NCI-H510A (cell line): ENCODE results near the gene SUMF1.

Source experiments
- DNase-seq: peaks from one replicate; lab custom pipeline; 2025; lab: John Stamatoyannopoulos, UW

Gene SUMF1

DNA sequence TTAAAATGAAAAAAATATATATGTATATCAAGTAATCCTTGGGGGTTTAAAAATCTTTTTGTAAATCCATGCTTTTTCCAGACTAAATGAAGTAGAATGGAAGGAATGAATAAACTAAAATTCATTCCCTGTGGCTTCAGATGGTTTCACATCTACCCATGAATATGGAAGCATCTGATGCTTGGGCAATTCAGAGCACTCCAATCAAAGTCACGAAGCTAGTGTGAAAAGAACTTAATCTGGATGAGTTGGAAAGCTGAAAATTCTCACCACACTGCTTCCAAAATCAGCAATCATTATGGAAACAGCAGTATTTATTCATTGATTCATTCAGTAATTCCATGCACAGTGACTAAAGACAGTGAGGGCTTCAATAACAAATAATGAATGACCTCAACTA is 55.2 kb downstream of the SUMF1 start:
- no peak for DNase-seq

DNA sequence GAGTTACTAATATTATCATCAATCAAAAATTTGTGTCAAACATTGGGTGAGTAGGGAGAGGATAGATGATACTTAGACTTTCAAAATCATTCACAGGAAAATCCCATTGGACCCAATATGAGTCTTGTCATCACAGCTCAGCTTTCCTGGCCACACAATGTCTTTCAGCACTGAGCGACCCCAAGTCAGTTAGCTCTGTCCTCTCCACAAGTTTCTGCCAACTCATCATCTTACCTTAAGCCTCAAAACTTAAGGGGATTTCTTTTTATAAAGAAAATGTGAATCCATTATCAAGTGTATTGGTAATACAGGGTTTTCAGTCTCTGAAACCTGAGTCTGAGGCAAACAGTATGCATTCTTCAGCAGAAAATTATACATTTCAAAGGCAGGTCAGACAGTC is 55.8 kb downstream of the SUMF1 start:
- DNase-seq, result no peak

DNA sequence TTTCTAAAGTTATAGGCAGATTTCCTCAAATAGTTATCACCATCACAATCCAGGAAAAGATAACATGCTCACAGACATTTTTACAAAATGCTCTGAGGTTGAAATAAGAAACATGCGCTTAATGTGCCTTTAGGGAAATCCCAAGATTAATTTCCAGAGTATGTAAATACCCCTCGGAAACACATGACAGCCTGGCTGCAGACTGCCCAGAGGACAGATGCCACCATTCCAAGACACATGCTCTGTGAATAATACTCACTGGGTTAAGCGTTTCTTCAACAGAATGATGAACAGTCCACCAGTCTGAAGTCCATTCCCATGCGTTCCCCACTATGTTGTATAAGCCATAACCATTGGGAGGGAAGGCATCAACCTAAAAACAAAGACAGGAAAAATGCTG is 56.5 kb downstream of the SUMF1 start:
- no peak for DNase-seq

DNA sequence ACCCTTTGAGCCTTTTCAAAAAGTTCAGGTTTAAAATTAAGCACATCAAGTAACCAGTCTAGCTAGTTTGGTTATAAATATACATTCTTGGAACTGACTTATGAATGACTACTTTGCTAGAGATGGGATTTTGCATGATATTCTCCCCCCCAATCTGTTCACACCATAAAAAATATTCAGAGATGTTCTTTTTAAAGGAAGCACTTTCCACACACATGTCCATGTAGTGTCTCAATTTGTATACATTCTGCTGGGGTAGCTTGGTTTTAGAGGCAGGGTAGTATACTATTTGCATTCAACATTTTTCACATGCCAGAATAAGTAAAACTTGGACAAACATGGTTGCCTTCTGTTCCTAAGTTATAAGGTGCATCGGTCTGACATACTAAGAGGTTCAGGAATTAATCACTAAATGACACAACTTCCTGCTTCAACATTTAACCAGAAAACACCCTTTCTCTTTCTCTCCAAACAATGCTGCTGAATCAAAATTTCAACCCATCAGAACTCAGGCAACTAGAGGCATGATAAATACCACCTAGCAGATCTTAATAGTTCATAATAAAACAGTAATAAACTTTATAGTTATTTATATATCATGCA is 57.0 kb downstream of the SUMF1 start:
- DNase-seq, result no peak

- DNase-seq, result no peak
Observed at GRCh38 chr3:4409415-4409814, 57.7 kb downstream of the SUMF1 start.

GRCh38 chr3:4408958-4409357 is 58.1 kb downstream of the SUMF1 start:
- DNase-seq, result no peak

DNA sequence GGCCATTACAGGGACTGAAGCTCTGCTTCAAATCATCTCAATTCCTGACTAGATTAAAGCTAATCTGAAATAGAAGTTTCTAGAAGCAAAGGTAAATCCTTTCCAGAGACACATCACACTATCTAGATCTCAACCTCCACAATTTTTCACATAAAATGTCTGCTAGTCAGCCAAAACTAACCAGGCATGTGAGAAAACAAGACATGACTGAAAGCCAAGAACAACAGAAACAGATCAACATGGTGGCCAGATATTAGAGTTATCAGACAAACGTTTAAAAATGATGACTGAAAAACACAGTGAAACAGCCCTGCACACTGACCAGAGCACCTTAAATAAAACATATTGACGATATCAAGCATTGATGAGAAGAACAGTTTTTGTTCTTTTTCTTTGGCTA is 59.1 kb downstream of the SUMF1 start:
- DNase-seq, result no peak

GRCh38 chr3:4406746-4407568 is 60.1 kb downstream of the SUMF1 start:
- no peak for DNase-seq

- DNase-seq, result no peak
Observed at GRCh38 chr3:4404881-4405280, 62.2 kb downstream of the SUMF1 start.

GRCh38 chr3:4401441-4401840 is 65.6 kb downstream of the SUMF1 start:
- DNase-seq, result no peak

- DNase-seq, result no peak
Observed at GRCh38 chr3:4399476-4399875, 67.6 kb downstream of the SUMF1 start.

GRCh38 chr3:4398941-4399245 is 68.2 kb downstream of the SUMF1 start:
- DNase-seq, result no peak

DNA sequence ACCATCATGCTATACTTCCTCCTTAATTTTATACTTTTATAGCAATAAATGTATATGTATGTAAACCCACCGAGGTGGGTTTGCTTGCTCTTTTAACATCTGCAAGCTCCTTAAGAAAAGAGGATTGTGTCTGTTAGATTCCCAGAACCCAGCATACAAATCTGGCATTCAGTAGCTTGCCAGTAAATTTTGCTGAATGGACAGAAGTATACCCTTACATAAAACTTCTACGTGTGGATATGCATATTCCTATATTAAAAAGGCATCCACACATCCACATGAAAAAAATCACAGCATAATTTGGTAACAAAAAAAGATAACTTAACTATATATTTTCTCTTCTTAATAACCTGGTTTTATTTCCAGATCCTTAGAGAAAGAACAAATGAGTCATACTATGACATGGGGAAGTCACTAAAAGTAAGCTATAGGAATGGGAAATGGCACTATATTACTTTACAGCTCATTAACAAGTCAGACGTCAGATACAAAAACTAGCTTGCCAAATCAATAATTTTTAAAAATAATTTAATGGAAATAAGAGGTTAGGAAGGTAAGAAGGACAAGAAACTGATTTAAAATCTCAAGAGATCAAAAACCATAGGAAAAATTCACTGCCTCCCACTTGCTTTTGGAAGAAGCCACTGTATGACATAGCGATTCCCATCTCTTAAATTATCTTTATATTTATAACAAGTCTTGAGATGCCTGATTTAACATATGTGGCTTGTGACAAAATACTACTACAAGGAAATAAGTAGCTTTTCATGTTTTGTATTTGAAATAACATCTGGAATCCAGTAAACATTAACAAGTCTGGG is 68.7 kb downstream of the SUMF1 start:
- no peak for DNase-seq

- DNase-seq, result no peak
Observed at GRCh38 chr3:4397466-4397865, 69.6 kb downstream of the SUMF1 start.

GRCh38 chr3:4396542-4396941 is 70.5 kb downstream of the SUMF1 start:
- DNase-seq, result no peak

DNA sequence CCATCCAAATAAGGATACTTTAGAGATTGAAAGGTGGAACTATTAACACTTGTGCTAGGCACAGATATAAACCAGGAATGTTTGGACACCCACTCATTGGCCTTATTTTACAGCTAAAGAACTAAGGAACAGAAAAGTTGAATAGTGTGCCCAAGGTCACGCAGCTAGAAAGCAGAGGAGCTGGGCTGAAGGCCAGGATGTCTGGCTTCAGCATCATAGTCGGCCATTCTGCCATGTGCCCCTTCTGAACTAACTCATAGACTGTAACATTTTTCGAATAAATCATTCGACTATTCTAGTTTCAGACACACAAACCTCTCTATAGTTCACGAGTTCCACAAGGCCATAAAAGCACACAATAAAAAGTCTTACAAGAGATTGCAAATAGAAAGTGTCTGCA is 71.1 kb downstream of the SUMF1 start:
- DNase-seq, result no peak

DNA sequence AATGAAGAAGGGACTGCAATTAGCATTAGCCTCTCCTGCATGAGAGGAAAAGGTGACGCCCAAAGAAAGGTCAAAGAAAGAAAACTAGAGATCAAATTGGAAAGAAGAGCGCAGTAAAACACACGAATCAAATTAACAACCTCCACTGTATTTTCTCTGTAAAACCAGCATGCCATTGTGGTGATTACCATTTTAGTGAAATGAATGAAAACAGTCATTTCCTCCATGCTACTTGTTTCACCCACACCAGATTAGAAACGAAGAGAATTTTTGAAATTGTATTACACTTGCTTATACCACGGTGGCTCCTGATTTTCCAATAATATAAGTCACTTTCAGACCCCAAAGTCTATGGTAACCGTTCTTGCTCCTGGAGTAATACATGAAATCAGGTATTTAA is 71.6 kb downstream of the SUMF1 start:
- DNase-seq, result no peak

- no peak for DNase-seq
Observed at GRCh38 chr3:4394567-4394966, 72.5 kb downstream of the SUMF1 start.

DNA sequence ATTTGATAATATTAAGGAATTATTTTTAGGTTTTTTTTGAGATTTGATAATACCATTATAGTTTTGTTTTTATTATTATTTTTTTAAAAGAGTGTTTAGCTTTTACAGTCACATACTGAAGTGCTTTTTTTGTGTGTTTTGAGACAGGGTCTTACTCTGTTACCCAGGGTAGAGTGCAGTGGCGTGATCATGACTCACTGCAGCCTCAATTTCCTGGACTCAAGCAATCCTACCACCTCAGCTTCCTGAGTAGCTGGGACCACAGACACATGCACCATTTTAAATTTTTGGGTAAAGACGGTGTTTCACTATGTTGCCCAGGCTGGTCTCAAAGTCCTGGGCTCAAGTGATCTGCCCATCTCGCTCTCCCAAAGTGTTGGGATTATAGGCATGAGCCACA is 73.0 kb downstream of the SUMF1 start:
- DNase-seq, result no peak

- no peak for DNase-seq
Observed at GRCh38 chr3:4392992-4393391, 74.1 kb downstream of the SUMF1 start.

GRCh38 chr3:4387210-4388204 is 79.6 kb downstream of the SUMF1 start:
- DNase-seq, result no peak

DNA sequence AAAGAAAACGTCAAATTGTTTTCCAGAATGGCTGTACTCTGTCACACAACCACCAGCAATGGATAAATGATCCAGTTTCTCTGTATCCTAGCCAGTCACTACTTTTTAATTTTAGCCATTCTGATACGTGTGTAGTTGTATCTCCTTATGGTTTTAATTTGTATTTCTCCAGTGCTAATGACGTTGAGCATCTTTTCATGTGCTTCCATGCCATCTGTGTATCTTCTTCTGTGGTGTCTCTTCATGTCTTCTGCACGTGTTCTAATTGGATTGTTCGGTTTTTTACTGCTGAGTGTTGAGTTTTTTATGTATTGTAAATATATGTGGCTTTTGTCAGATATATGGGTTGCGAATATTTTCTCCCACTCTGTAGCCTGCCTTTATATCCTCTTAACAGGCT is 81.9 kb downstream of the SUMF1 start:
- DNase-seq, result no peak
